Suprapubic skin (tissue), 3 donors: ENCODE measurements around the gene EDA.

Source experiments
- CTCF ChIP-seq, 2 donors: fragments of 200-600 bp in 1 of 2; fragments of 450-650 bp in 1 of 2; sonication (generic) in 1 of 2; IDR thresholded peaks; one replicate each; pipeline ENCODE4 v1.5.1; 2016 to 2019; ENCODE audit warnings: antibody characterized with exemption in 2 of 2, mild to moderate bottlenecking in 1 of 2, moderate library complexity in 1 of 2
- EP300 ChIP-seq: sonication (generic); formaldehyde crosslinking; IDR thresholded peaks from one replicate; pipeline ENCODE4 v1.6.1; 2017; ENCODE audit warnings: antibody characterized with exemption

GRCh38 chrX:69995362-69996112 is 379.6 kb downstream of the EDA start:
- TF ChIP-seq EP300, result no peak
- TF ChIP-seq CTCF (IDR thresholded peaks at IDR 0.05), result no peak
